Esophagus squamous epithelium (tissue), 4 donors: ENCODE measurements around the gene ARPC5.

Source experiments
- POLR2A ChIP-seq, 4 donors: fragments of 450-650 bp; IDR thresholded peaks; one replicate each; pipeline ENCODE4 v1.6.1; 2017; ENCODE audit warnings: antibody characterized with exemption in 4 of 4, mild to moderate bottlenecking in 4 of 4, moderate library complexity in 3 of 4
- TF ChIP-seq, protein P1 (sequence below), 6 experiments: fragments of 450-650 bp in 4 of 6; fragments of 200-600 bp in 2 of 6; sonication (generic) in 2 of 6; IDR thresholded peaks; one replicate each; pipeline ENCODE4 v1.5.1; 2016 to 2019; ENCODE audit warnings: antibody characterized with exemption in 6 of 6, mild to moderate bottlenecking in 4 of 6, moderate library complexity in 4 of 6

DNA sequence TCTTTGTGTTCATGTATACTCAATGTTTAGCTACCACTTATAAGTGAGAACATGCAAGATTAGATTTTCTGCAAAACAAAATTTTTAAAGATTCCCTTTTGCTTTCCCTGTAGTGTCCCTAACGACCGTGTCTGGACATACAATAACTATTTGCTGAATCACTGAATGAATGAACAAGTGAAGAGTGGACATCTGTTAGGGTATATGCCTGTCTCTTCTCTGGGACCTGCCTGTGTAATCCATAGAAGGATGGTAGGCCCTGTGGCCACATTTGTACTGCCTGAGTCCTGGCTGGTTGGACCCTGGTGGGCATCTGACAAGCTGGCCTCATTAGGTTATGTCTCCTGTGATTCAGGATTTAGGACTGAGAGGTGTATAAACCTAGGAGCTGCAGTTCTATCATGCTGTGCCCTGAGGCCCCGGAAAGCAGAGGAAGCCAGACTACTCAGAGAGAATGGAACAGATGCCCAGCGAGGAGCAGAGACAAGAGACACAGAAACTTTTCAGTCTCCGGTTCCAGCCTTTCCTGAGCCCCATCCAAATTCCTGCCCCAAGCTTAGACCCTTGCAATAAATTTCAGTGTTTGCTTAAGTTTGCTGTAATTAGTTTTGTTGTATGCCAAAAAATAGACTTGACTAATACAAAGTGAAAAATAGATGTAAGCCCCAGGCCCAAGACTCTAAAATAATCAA, 37.8 kb downstream of the ARPC5 start:
- TF ChIP-seq, protein P1, sequence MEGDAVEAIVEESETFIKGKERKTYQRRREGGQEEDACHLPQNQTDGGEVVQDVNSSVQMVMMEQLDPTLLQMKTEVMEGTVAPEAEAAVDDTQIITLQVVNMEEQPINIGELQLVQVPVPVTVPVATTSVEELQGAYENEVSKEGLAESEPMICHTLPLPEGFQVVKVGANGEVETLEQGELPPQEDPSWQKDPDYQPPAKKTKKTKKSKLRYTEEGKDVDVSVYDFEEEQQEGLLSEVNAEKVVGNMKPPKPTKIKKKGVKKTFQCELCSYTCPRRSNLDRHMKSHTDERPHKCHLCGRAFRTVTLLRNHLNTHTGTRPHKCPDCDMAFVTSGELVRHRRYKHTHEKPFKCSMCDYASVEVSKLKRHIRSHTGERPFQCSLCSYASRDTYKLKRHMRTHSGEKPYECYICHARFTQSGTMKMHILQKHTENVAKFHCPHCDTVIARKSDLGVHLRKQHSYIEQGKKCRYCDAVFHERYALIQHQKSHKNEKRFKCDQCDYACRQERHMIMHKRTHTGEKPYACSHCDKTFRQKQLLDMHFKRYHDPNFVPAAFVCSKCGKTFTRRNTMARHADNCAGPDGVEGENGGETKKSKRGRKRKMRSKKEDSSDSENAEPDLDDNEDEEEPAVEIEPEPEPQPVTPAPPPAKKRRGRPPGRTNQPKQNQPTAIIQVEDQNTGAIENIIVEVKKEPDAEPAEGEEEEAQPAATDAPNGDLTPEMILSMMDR (IDR thresholded peaks at IDR 0.05) = no peak
- TF ChIP-seq POLR2A (IDR thresholded peaks at IDR 0.05) = no peak
